GM18507 (cell line): ENCODE data around the gene ATXN7L1.

Source experiments
- DNase-seq: peaks from one replicate; pipeline ENCODE4 v3.0.0; 2011; ENCODE audit warnings: low read depth; ENCODE audit not compliant: insufficient read length; ENCODE audit errors: extremely low spot score
- FAIRE-seq: peaks from 2 replicates; lab custom pipeline; 2011; peaks lifted over from hg19 to GRCh38; lab: Jason Lieb, UNC

Gene ATXN7L1

DNA sequence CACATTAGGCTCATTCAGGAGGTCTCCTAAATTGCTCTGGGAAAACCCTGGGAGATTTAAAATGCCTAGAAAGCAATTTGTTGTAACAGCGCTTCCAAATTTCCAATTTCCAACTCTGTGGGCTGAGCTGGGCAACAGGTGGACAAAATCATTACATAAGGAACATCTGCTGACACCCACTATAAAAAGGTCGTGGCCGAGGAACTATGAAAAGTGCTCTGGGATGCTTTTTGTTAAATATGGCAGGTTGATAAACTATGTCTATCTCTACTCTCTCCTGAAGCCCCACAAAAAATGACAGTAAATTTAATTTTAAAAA is 45.1 kb downstream of the ATXN7L1 start:
- DNase-seq (no peak), FAIRE-seq (no peak)

DNA sequence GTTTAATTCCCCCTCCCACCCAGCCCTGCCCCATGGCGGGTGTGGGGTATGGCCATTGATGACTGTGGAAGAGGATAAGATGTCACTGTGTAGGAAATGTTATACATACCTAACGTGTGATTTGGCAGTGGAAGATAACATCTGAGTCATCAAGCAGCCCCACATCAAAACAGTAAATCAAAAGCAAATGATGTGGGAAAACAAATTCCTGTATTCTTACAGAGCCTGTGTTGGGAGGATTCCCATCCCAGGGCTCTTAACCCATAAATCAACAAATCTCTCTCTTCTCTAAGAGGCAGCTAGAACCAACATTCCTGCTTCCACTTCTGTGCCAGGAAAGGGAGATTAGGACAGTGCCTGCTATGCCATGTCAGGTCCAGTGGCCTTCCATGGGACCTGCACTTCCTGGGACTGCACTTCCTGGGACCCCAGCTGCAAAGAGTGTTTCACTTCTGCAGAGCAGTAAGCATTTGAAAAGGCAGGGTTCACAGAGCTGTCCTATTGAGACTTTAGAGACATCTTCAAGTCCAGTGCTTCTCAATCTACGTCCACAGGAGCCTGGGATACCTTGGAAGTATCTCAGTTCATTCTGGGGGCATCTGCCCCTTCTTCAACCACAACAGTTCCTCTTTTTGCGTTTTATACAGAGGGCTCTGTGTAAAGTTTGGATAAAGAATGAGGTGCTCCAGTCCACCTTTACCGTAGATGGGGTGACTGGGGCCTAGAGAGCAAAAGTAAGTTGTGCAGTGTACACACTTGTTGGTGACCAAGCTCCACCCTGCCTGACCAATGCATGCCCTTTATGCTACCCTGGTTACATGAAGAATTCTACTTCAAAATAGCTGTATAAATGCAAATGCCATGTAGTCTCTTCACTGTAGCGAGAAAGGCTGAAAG is 45.7 kb downstream of the ATXN7L1 start:
- DNase-seq = no peak
- no peak for FAIRE-seq

DNA sequence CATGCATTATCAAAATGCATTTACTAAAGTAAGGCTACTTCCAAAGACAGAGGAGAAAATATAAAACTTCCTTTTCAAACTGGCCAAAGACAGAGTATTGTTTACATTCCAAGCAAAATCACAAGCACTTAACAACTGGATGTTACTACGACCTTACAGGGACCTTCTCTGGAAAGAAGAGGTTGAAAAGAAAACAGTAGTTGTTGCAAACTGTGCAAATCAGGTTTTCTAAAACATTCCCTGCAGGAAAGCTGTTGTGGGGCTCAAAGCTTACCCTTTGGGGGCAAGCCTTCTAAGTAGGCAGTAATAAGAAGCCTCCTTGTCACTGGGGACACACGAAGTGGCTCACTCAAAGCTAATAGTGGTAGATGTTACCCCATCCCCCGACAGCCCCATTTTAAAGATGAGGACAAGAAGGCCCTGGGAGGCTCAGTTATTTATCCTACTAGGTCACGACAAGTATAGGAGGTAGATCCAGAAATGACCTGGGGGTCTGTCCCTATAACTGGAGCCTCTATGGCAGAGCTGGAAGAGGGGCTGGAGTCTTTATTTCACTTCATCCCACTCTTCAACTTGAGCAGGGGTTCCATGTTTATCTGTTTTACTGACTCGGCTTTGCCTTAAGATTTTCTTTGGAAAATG is 46.6 kb downstream of the ATXN7L1 start:
- FAIRE-seq (no peak), DNase-seq (no peak)

DNA sequence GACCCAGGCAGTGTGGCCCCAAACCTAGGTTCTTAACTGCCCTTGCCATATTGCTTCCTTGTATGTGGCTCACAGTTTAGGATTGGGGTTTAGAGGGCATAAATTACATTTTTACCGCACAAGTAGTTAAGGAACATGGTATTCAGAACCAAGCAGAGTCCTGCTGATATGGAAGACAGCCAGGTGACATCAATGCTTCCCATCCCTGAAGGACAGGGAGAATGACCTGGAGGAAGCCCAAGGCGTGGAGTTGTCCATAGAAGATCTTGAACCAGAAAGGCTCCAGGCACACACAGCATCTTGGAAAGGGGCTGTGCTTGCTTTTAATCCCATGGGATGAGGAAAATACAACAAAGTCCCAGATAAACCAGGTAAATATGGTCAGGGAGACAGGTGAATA is 48.3 kb downstream of the ATXN7L1 start:
- FAIRE-seq = no peak
- DNase-seq = no peak

DNA sequence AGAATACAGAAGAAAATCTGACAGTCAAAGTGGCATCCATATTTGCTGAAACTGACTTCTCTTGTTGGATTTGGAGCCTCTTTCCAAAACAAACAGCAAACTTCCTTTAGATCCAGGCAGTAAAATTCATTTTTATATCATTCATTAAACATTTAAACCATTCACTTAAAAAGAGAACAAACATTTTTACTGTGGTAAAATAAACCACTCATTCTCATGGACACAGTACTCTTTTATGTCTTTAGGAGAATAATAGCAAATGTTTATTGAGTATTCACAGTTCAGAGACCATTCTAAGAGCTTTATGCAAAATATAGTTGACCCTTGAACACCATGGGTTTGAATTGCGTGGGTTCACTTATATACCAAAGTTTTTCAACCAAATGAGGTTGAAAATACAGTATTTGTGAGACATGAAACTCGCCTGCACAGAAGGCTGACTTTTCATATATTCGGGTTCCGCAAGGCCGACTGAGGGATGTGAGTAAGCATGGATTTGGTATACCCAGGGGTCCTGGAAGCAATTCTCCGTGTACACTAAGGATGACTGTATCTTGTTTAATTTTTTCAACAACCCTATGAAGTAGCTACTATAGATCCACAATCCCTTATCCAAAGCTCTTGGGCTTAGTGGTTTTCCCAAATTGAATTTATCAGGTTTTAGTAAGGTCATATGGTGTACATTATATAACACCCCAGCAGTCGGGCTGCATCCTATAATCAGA is 49.1 kb downstream of the ATXN7L1 start:
- DNase-seq = no peak

DNA sequence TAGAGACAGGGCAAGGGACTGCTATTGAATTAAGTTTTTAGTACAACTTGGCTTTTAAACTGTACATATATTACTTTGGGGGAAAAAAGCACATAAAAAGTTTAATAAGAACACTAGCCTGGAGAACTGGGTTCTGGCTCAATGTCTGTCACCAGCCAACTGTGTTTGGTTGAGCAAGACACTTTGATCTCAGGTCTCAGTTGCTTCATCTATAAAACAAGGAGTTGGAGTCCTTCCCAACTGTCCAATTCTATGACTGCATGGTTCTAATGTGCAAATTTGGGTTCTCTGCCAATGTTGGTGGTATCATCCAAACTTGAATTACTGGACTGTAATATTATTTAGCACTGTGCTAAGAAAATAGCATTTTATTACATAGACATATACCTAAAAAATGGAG is 50.3 kb downstream of the ATXN7L1 start:
- DNase-seq (no peak), FAIRE-seq (no peak)

More for the DNA sequence above, 49.1 kb downstream of the ATXN7L1 start:
- FAIRE-seq = no peak

DNA sequence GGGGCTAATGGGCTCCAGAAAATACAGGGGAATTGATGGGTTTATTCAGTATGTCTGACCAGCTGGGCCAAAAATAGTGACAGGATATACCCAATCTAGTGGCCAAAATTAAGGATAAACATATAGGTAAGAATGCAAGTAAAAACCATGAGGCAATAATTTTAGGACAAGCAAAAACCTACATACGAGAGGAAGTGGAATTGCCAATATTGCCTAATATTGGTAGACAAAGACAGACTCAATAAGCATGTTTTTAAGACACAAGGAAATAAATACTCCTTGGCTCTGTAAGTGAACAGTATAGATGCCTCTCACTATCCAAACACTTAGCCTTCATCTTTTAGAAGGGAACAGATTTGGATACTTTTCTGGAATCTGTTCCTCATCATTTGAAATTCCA is 51.0 kb downstream of the ATXN7L1 start:
- no peak for FAIRE-seq
- DNase-seq = no peak

DNA sequence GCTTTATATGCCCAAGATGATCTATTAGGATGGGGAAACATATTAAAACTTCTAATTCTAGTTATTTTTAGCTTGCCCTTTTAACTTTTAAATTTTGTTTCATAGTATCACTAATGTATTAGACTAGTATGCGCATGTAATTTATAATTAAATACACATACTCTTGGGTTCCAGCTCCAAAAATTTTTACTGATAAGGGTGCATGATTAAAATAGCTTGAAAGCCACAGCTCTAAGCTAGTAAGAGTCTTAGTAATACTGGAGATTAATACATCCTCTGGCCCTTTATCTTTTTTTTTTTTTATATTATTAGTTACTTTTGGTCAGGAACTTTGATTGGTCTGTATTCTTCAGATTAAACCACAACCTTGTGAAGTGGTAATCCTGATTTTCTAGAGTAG is 53.6 kb downstream of the ATXN7L1 start:
- no peak for FAIRE-seq

DNA sequence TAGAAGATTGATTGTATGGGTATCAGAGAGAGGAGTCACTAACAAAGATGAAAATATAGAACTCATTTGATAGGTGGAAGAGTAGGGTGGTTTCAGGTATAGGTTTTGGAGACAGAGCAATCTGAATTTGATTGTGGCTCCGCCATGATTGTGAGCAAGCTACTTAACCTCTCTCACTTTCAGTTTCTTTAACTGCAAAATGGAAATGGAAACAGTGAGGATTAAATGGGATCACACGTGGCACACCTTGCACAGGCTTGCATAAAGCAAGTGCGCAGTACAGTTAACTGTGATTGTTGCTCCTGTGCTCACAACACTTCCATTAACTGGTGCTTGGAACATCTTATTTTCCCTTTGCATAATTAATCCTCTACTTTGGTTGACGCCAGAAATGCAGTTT is 54.9 kb downstream of the ATXN7L1 start:
- DNase-seq (no peak), FAIRE-seq (no peak)

More for the DNA sequence above, 53.6 kb downstream of the ATXN7L1 start:
- DNase-seq = no peak

DNA sequence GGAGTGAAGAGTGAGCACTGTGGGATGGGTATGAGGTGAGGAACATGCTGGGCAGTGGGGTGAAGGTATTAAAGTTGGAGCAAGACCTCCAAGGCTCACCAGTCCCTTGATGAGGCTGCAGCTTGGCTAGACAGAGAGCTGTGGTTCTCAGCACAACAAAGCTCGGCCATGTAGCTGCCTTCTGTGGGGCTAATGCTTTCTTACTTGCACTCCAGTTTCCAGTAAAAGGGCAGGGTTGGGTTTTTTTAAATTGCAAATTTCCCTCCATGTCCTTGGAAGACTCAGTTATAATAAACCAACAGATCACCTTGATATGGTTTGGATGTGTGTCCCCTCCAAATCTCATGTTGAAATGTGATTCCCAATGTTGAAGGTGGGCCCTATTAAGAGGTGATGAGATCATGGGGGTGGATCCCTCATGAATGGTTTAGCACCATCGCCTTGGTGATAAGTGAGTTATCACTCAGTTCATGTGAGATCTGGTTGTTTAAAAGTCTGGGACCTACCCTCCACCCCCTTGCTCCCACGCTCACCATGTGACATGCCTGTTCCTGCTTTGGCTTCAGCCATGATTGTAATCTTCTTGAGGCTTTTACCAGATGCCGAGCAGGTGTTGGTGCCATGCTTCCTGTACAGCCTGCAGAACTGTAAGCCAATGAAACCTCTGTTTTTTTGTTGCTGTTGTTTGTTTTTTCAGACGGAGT is 55.9 kb downstream of the ATXN7L1 start:
- FAIRE-seq (no peak), DNase-seq (no peak)

DNA sequence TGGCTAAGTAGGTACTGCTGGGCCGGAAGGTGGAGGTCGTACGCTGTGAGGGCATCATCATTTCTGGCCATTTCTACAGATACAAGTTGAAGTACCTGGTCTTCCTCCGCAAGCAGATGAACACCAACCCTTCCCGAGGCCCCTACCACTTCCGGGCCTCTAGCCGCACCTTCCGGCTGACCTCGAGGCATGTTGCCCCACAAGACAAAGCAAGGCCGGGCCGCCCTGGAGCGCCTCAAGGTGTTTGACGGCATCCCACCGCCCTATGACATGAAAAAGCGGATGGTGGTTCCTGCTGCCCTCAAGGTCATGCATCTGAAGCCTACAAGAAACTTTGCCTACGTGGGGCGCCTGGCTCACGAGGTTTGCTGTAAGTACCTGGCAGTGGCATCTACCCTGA is 56.8 kb downstream of the ATXN7L1 start:
- no peak for FAIRE-seq
- no peak for DNase-seq

DNA sequence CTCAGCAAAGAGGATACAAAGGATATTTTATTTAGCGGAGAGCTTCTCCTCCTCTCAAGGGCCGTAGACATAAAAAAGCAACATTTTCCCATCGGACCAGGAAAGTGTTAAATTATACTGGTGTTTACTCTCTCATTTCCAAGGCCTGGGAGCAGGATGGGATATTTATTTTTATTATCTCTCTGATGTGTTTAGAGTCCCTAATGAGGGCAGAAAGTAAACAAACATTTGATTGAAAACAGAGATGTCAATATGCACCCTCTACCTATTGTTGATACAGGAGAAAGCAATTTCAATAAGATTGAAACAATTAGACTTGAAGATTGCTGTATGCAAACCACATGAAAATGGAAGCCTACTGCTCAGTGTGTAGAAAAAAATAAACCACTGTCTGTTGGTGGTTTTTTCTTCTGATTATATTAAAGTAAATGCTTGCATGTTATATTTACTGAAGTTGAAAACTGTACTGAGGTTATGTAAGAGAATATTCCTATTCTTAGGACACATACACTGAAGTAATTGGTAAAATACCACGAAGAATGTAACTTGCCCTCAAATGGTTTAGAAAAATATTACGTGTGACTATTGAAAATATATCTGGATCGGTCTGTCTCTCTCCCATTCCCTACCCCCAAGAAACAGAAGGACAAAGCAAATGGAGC is 59.3 kb downstream of the ATXN7L1 start:
- DNase-seq = no peak
- no peak for FAIRE-seq

DNA sequence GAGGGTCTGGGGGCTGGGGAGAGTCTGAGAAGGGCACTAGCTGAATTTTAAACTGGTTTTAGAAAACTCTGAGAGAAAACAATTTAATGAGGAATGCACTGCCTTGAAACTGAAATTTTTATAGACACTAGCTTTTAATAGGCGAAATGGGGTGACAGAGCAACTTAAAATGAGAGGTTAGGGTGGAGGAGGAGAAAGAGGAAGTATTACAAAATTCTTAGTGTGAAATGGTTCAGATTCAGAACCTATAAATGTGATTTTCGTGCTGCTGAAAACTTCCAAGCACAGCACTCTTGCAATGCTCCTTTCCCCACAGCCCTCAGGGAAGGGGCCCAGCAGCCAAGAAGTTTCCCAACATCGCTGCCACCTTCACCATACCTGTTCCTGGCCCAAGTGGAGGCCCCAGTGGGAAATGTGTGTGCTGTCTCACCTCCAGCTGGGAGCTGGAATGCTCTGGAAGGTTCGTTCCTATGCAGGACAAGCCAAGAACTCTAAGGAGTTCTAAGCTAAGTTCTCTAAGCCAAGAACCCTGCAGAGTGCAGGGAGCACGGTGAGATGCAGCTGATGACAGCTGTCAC is 60.0 kb downstream of the ATXN7L1 start:
- DNase-seq (no peak), FAIRE-seq (no peak)

DNA sequence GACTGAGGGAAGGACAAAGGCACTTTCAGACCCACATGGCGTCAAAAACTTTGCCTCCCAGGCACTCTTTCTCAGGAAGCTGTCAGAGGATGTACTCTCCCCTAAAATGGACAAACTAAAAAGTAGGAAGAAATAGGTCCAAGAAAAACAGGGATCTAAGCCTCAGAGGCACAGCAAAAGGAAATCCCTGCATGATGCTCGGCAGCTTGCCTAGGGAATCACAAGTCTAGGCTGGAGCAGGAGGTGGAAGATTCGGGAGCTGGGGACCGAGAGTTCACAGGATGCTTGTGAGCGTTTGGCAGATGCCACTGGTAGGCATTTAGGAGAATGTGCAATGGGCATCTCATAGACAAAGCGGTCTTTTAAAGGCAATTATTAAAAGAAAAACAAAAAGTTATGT is 60.8 kb downstream of the ATXN7L1 start:
- no peak for FAIRE-seq
- DNase-seq = no peak

DNA sequence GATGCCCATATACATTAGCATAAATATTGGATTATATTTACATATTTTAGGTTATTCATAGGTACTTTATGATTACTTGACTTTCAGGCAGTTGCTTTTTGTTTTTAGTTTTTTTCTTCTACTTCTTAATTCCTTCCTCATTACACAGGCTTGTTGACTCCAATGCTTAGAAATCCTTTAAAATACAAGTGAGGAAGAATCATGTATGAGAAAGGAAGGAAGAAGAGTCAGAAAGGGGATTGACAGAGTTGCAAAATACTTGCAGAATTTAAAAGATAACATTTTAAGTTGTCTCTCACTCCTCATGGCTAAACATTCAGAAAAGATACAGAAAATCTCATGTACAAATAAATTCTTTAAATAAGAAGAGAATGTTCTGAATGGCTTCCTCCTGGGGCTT is 61.9 kb downstream of the ATXN7L1 start:
- no peak for FAIRE-seq
- no peak for DNase-seq

DNA sequence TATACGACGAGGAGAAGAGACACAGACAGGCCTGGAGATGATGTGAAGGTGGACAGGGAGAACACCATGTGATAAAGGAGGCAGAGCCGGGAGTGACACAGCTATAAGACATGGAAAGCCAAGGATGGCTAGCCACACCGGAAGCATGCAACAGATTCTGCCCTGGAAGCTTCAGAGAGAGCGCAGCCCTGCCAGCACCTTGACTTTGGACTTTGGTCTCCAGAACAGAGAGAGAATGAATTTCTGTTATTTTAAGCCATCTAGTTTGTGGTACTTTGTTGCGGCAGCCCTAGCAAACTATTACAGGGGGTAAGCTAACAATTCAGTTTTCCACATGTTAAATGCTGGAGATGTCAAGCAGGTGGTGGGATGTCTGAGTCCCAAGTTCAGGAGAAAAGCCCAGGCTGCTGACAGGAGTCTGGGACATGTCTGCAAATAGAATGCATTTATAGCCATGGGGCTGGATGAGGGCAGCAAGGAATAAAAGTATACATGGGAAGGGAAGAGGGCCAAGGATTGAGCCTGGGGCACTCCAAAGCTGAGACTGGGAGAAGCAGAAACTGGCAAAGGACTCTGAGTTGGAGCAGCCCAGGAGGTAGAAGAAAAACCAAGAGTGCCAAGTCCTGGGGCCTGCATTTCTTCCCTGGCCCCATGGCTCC is 65.1 kb downstream of the ATXN7L1 start:
- no peak for DNase-seq
- FAIRE-seq = no peak

DNA sequence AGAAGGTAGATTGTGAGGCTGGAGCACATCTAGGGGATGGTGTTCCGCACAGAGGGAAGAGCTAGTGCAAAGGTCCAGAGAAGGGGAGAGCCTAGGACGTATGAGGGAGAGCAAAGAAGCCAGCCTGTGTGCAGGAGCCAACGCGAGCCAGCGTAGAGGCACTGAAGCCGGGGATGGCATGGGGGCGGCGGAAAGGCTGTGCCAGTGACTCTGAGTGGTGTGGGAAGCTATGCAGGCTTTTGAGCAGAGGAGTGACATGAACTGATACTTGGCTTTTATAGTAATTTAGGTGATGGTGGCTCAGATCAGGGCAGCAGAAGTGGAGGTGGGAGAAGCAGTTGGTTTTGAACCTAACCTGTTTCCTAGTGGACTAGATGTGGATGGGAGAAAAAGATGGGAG is 65.8 kb downstream of the ATXN7L1 start:
- FAIRE-seq (no peak), DNase-seq (no peak)

DNA sequence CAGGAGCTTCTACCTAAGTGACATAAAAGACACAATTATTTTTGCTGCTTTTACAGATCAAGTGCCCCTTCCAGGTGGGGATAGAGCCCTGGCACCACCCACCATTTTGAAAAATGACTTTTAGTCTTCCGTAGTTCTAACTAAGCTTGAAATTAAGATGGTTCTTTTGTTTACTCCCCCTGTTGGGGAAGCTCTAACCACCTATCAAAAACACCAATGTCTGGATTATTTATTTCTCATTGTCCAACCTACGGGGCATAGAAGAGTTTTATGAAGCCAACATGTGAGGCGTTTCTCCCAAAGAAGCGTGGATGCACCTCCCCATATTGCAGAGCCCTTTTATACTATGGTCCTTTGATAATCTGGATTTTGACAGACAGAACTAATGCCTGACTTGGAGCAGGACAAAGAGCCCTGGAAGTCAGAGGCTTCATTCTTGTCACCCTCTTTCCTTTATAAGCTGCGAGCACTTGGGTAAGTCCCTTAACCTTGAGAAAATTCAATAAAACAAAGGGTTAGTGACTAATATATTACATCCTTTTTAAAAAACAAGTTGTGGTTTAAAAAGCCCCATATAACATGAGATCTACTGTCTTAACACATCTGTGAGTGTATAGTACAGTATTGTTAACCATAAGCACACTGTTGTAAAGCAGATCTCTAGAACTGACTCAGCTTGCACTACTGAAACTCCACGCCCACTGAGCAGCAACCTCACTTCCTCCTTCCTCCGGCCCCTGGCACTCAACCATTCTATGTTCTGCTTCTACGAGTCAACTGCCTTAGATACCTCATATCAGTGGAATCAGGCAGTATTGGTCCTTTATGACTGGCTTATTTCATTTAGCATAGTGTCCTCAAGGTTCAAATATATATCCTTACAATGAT is 67.5 kb downstream of the ATXN7L1 start:
- peak; percentile 98 for FAIRE-seq
- DNase-seq = peak; percentile 72
